ENCODE measurements around the gene TMEM258.

Gene TMEM258

GRCh38 chr11:61817471-61818202 is 25.2 kb upstream of the TMEM258 start:
- no peak for DNase-seq

- DNase-seq = peak; percentile 97
Observed at GRCh38 chr11:61816736-61817455, 24.5 kb upstream of the TMEM258 start, which contains the start of gene FADS1. Gene FADS1 (minus strand): TSS chr11:61817003. CDS start chr11:61816929, 74 bp downstream.

GRCh38 chr11:61815790-61816735 is 23.7 kb upstream of the TMEM258 start:
- peak; percentile 82 for DNase-seq

GRCh38 chr11:61814958-61815789 is 22.8 kb upstream of the TMEM258 start:
- DNase-seq = peak; percentile 92

- DNase-seq = peak; percentile 21
Observed at GRCh38 chr11:61814247-61814957, 22.0 kb upstream of the TMEM258 start.

GRCh38 chr11:61812736-61813411 is 20.5 kb upstream of the TMEM258 start:
- no peak for DNase-seq

GRCh38 chr11:61811831-61812230 is 19.4 kb upstream of the TMEM258 start:
- DNase-seq = no peak

- DNase-seq = no peak
Observed at GRCh38 chr11:61810671-61811175, 18.3 kb upstream of the TMEM258 start.

GRCh38 chr11:61806785-61807184 is 14.4 kb upstream of the TMEM258 start:
- DNase-seq = no peak

GRCh38 chr11:61805146-61805545 is 12.7 kb upstream of the TMEM258 start:
- DNase-seq = no peak

- DNase-seq = no peak
Observed at GRCh38 chr11:61803889-61804647, 11.7 kb upstream of the TMEM258 start.

GRCh38 chr11:61802605-61803004 is 10.2 kb upstream of the TMEM258 start:
- DNase-seq = no peak

GRCh38 chr11:61800331-61801281 is 8.2 kb upstream of the TMEM258 start:
- DNase-seq = no peak

GRCh38 chr11:61799665-61800284 is 7.4 kb upstream of the TMEM258 start:
- DNase-seq = no peak

- DNase-seq = peak; percentile 75
Observed at GRCh38 chr11:61797263-61797944, 5.0 kb upstream of the TMEM258 start.

GRCh38 chr11:61795876-61796526 is 3.6 kb upstream of the TMEM258 start:
- no peak for DNase-seq

GRCh38 chr11:61795459-61795858 is 3.1 kb upstream of the TMEM258 start:
- no peak for DNase-seq

Measured in NCI-H1105 treated with DMSO at 0.1 percent for 48 hours (cell line).